GM13977 (cell line): Measurements from ENCODE around the gene ZDHHC11.
A peak's percentile ranks its signal among the peaks of the same experiment; 100 is the strongest.
"Not testable (repeated sequence)": the region's sequence is repeated elsewhere in the genome, so short reads cannot be mapped to it uniquely, and the experiment has no call there.

Experiments
- DNase-seq: peaks from one replicate; pipeline ENCODE4 v3.0.0; 2012; ENCODE audit warnings: low spot score
- CTCF ChIP-seq: IDR thresholded peaks from 2 replicates; pipeline ENCODE4 v1.5.1; 2012; ENCODE audit warnings: mild to moderate bottlenecking, control low read depth; ENCODE audit not compliant: insufficient read depth; ENCODE audit errors: extremely low read depth, missing control alignments
- in situ Hi-C: fragments of 300-500 bp; cut with MboI; formaldehyde crosslinking; loops from one replicate; pipeline ENCODE4 v1.12.0; 2022; ENCODE audit warnings: low sequenced_read_pairs, low pct_unique_long_range_greater_than_20kb, mixed read lengths, inconsistent platforms; ENCODE audit not compliant: unreplicated experiment

ZDHHC11 gene

GRCh38 chr5:757931-758697 is 92.7 kb downstream of the ZDHHC11 start:
- no peak for TF ChIP-seq CTCF
- in situ Hi-C loops: no loop called here
- DNase-seq: no peak

GRCh38 chr5:757346-757930 is 93.3 kb downstream of the ZDHHC11 start:
- no peak for TF ChIP-seq CTCF
- in situ Hi-C loops: no loop called here
- peak; percentile 52 for DNase-seq

GRCh38 chr5:756865-757345 is 93.9 kb downstream of the ZDHHC11 start:
- peak; percentile 22 for DNase-seq
- no peak for TF ChIP-seq CTCF
- in situ Hi-C loops: no loop called here

GRCh38 chr5:756171-756570 is 94.6 kb downstream of the ZDHHC11 start:
- in situ Hi-C loops: no loop called here
- no peak for TF ChIP-seq CTCF
- DNase-seq: peak; percentile 15

- DNase-seq, in situ Hi-C loops: not testable (repeated sequence)
Measured at GRCh38 chr5:754143-754632, 96.6 kb downstream of the ZDHHC11 start.

GRCh38 chr5:753567-754142 is 97.1 kb downstream of the ZDHHC11 start:
- DNase-seq, in situ Hi-C loops: not testable (repeated sequence)

- in situ Hi-C loops: not testable (repeated sequence)
- DNase-seq: peak; percentile 1
Measured at GRCh38 chr5:752532-753115, 98.2 kb downstream of the ZDHHC11 start.

- in situ Hi-C loops: not testable (repeated sequence)
Measured at GRCh38 chr5:751992-752391, 98.8 kb downstream of the ZDHHC11 start.

More at GRCh38 chr5:751992-752391, 98.8 kb downstream of the ZDHHC11 start:
- not testable (repeated sequence) for DNase-seq
